Rectal smooth muscle tissue (tissue), 1 donor: Measurements from ENCODE around the gene TANGO2.

Source experiments
- H3K27ac ChIP-seq: one replicate; pipeline ENCODE4 v1.7.0; 2013; ENCODE audit warnings: low read depth, low read length, inconsistent platforms
- H3K27me3 ChIP-seq: one replicate; pipeline ENCODE4 v1.7.0; 2013; ENCODE audit warnings: low read length; ENCODE audit not compliant: control insufficient read depth, insufficient read depth
- H3K36me3 ChIP-seq: one replicate; pipeline ENCODE4 v1.7.0; 2013; ENCODE audit warnings: low read length; ENCODE audit not compliant: control insufficient read depth, insufficient read depth
- H3K4me1 ChIP-seq: one replicate; pipeline ENCODE4 v1.7.0; 2013; ENCODE audit warnings: low read length; ENCODE audit not compliant: control insufficient read depth, insufficient read depth
- H3K4me3 ChIP-seq: one replicate; pipeline ENCODE4 v1.7.0; 2013; ENCODE audit warnings: low read length
- H3K9ac ChIP-seq: one replicate; pipeline ENCODE4 v1.7.0; 2013; ENCODE audit warnings: low read length

TANGO2 gene

DNA sequence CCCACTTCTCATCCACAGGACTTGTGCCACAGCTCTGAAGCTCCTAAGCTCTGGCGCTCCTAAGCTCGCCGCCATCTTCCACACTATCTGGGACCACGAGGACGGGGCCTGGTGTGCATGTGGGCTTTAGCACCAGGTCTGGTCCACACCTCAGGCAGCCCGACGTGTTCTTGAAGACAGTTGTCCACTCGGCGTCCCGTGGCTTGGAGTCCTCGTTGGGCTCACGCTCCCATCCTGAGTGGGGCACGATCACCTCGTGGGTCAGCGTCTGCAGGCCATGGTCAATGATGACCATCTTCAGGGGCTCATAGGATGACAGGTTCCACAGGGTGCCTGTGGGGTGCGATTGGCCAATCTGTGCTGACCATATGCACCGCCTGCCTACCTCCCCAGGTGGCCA lies 42.2 kb upstream of the TANGO2 start:
- H3K36me3 ChIP-seq = peaks cover 7% of the 10 kb centered on the region

DNA sequence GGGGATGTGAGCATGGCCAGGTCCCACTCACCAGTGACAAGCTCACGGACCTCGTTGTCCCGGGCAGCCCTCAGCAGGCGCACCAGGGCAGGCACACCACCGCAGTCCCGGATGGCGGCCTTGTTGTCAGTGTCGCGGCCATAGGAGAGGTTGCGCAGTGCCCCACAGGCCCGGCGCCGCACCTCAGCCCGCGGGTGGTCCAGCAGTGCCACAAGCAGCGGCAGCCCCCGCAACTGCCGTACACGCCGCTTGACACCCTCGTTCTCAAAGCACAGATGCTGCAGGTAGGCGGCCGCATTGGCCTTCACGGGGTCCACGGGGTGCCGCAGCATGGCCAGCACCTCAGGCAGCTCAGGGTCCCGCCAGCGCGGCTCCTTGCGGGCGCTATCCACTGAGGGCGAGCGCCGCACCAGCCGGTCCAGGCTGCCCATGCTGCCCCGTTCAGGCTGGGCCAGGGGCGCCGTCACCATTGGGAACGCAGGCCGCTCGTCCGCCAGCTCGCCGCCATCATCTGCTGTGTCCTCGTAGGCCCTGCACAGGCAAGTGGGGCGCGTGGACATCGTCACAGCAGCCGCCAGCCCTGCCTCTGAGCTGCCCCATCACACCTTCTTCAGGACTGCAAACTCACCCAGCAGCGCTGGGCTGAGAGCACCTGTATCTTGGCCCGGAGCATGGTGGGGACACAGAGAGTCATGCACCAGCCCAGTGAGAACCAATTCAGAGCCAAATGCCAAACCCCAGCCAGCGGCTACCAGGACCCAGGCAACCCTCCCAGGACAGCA lies 41.0 kb upstream of the TANGO2 start:
- Histone ChIP-seq H3K27me3 (no peaks in the 10 kb centered on the region), H3K27ac (no peak overlapping the region), H3K4me3 (no peak overlapping the region), H3K9ac (no peak overlapping the region), H3K36me3 (peaks cover 7% of the 10 kb centered on the region), H3K4me1 (peaks cover 15% of the 10 kb centered on the region)

More for the DNA sequence above, 42.2 kb upstream of the TANGO2 start:
- Histone ChIP-seq H3K27ac (no peak overlapping the region), H3K27me3 (no peaks in the 10 kb centered on the region), H3K9ac (no peak overlapping the region), H3K4me3 (no peak overlapping the region), H3K4me1 (peaks cover 9% of the 10 kb centered on the region)

DNA sequence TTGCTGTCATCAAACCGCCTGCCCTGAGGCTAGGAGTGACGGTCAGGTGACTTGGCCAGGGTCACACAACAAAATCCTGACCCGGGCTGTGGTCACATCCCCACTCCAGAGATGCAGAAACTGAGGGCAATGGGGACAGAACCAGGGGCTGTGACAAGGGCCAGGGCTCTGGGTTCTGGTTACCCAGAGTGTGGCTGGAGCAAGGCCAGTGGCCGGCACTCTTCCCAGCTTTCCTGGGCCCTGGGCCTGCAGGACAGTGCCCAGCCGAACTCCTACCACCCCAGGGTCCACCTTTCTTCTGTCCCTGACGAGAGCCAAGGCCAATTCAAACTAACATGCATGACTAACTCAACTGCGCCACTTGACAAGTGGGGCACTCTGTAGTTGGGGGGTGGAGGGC lies 40.1 kb upstream of the TANGO2 start:
- no peak overlapping the region for H3K27ac ChIP-seq
- no peaks in the 10 kb centered on the region for H3K27me3 ChIP-seq
- H3K36me3 ChIP-seq = peaks cover 7% of the 10 kb centered on the region
- peaks cover 16% of the 10 kb centered on the region for H3K4me1 ChIP-seq
- H3K4me3 ChIP-seq = no peak overlapping the region
- H3K9ac ChIP-seq = no peak overlapping the region

DNA sequence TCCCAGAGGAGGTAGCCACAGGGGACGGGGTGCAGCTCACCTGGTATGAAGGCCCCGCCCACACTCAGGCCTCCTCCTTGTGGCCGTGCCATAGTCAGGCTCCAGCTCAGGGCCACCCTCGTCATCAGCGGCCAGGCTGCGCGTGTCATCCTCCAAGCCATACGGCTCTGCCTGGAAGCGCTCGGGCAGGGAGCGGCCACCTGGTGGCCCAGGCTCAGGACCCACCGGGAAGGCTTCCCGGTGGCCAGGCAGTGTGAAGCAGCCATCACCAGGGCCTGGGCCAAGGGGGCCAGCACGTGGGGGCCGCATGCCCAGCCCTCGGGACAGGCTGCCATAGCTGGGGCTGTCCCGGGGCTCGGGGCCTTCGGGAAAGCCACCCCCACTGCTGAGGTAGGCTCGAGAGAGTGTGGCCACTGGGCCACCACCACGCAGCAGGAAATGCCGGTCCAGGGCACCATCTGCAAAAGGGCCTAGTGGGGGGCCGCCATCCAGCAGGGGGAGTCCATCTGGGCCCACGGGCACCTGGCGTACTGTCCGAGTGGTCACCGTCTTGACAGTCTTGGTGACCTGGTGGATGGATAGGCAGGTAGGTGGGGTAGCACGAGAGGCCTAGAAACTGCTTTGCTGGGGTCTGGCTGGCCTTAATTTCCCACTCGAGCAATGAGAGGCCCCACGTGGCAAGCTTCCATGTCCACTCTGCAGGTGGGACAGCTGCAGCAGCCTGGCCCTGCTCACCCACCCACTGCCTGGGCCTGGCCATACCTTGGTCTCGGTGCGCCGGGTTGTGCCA lies 39.5 kb upstream of the TANGO2 start:
- peaks cover 7% of the 10 kb centered on the region for H3K36me3 ChIP-seq
- H3K4me3 ChIP-seq = no peak overlapping the region
- no peak overlapping the region for H3K9ac ChIP-seq
- H3K27me3 ChIP-seq = no peaks in the 10 kb centered on the region
- peaks cover 22% of the 10 kb centered on the region for H3K4me1 ChIP-seq
- H3K27ac ChIP-seq = no peak overlapping the region

DNA sequence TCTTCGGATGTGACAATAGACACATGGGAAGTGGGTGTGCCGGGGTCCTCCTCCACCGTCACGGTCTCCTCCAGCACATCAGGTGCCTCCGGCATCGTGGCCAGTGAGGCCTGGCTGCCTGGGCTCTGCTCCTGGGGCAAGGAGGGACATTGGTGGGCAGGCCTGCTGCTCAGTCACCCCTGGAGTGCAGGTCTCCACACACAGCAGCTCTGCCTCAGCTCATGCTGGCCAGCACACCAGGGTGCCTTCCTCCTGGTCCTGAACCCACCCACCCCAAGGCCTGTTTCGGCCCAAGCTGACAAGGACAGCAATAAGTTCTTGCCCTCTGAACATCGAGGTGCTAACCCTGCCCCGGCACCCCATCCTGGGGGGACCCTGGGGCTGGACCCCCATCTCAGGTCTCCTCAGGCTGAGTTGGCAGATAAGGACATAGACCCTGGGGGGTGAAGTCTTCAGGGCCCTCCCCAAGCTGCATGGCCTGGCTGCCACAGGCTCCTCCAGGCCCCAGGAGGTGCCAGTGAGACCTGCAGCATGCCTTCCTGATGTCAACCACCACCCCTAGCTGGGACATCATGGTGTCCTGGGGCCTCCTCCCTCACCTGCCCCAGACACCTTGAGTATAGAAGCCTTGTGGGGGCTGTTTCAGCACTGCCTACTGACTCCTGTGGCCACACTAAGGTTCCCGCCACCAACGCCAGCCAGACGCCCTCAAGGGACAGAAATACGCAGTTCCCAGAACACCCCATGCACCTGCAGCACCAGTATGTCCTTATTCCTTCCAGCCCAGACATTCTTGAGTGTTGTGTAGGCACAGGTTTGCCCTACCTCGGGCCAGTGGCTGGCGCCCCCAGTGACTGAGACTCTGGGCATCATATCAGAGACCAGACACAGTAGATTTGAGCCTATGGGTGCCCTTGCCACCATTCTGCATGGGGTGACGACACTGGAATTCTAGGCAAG lies 38.7 kb upstream of the TANGO2 start:
- Histone ChIP-seq H3K4me1 (peaks cover 22% of the 10 kb centered on the region), H3K9ac (no peak overlapping the region), H3K27ac (no peak overlapping the region), H3K4me3 (no peak overlapping the region), H3K36me3 (peaks cover 7% of the 10 kb centered on the region), H3K27me3 (no peaks in the 10 kb centered on the region)

DNA sequence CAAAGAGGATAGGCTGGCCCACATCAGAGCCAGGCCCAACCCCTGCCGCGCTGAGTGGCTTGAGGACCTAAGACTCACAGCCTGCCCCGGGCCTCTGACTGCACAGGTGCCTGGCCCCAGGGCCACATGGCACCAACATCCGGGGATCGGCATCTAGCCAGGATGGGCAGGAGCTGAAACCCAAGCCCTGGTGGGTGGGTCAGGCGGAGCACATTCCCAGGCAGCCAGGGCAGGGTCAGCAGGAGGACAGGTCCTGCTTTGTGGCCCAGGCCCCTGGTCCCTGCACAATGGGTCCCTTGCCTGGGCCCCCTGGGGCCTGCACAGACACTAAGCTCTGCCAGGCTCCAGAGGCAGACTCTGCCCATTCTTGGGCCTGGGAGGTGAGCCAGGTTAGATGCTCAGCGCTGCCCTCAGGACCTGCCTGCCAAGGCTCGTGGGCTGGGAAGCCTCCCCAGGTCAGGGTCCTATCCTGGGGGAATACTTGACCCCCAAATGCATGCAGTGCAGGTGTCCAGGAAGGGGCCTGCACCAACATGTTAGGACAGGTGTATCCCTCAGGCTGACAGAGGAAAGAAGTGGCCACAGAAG lies 37.8 kb upstream of the TANGO2 start:
- Histone ChIP-seq H3K27me3 (no peaks in the 10 kb centered on the region), H3K36me3 (peaks cover 6% of the 10 kb centered on the region), H3K27ac (no peak overlapping the region), H3K4me3 (no peak overlapping the region), H3K4me1 (peaks cover 22% of the 10 kb centered on the region), H3K9ac (no peak overlapping the region)

DNA sequence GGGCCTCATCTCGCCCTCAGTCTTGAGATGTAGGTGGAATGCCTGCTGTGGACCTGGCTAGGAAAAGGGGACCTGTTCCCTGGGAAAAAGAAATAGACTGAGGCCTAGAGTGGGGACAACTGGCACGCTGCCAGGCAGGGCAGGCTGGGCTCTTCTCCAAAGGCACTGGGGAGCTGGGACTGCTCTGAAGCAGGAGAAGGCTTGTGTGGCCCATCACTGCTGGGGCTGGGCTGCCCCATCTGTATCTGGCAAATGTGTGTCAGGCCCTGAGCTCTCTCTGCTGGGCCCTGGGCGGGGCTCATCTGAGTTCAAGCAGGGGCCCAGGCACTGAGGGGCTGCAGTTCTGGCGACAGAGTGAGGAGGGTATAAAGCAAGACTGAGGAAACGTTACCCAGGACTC lies 37.2 kb upstream of the TANGO2 start:
- Histone ChIP-seq H3K27me3 (no peaks in the 10 kb centered on the region), H3K36me3 (no peaks in the 10 kb centered on the region), H3K9ac (no peak overlapping the region), H3K4me1 (peaks cover 22% of the 10 kb centered on the region), H3K4me3 (no peak overlapping the region), H3K27ac (peak overlapping the region; percentile 73)

DNA sequence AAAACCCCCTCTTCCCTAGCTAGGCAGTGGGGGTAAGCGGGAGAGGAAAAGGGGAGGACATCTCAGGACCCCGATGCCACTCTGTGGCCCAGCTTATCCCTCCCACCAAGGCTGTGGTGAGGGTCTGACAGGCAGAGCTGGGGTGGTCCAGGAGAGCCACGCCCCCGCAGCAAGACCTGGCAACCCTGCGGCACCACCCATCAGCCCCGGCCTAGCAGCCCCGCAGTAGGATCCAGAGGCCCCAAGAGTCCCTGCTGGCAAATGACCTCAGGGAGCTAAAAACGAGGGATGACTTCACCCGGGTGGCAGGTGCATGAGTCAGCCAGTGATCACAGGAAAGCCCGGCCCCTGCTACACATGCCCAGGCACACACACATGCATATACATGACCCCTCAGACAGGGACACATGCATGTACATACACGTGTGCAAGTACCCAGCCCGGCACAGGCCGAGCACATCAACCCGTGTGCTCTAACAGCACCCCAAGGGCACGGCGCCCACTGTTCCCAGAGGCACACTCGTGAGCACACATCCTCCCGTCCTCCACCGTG lies 36.6 kb upstream of the TANGO2 start:
- Histone ChIP-seq H3K4me3 (no peak overlapping the region), H3K36me3 (no peaks in the 10 kb centered on the region), H3K4me1 (peaks cover 22% of the 10 kb centered on the region), H3K9ac (no peak overlapping the region), H3K27me3 (no peaks in the 10 kb centered on the region), H3K27ac (peak overlapping the region; percentile 73)

DNA sequence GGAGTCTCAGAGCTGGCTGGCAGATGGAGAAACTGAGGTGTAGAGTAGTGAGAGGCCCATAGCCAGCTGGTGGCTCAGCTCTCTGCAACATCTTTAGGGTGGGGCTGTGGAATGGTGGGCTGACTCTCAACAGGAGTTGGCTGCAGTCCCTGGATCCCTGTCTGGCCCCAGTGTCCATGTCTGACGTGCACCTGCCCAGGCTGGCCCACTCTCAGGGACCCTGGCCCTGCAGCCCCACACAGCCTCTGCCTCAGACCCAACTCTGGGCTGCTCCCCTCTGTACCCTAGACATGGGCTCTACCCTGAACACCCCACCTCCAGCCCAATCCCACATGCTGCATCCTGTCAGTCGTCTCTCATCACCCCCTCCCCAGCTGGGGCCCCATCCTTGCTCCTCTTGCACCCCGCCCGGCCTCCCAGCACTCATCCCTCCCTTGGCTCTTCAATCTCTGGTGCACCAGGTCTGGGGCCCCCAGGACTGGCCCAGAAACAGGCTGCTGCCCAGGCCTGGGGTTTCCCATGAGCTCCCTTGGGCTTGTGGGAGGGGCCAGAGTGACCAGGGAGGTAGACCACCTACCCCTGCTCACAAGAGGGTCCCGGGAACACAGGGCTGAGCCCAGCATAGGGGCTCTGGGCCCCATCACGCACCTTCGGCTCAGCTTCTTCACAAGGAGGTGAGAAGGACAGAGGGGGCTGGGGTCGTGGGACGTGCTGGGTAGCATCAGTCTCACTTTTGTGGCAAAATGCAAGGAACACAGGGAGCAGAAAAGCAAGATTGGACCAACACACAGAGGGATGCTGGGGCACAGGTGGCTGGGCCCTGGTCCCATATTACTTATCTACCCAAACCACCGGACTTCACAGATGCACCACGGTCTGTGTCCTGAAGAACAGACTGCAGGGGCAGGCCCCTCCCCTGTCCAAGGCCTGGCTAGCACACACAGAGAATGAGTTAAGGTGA lies 35.8 kb upstream of the TANGO2 start:
- Histone ChIP-seq H3K36me3 (no peaks in the 10 kb centered on the region), H3K4me3 (peak overlapping the region; percentile 12), H3K9ac (peak overlapping the region; percentile 6), H3K4me1 (peaks cover 22% of the 10 kb centered on the region), H3K27me3 (no peaks in the 10 kb centered on the region), H3K27ac (peak overlapping the region; percentile 29)

DNA sequence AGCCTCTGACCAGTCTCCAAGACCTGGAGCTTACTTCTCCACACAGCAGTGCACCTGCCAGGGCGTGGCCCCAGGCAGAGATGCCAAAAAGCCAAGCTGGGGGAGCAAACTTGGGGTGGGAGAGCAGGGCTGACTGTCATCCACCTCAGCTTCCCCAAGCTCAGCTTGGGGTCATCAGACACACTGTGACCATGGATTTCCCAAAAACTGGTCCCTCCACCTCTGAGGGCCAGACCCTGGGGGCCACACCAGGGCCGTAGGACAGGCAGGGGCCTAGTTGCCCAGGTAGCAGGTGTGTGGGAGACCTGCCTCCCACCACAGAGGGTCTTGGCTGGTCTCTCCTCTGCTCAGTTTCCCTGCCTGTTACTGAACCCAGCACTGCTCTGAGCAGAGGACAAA lies 34.9 kb upstream of the TANGO2 start:
- no peak overlapping the region for H3K9ac ChIP-seq
- H3K27me3 ChIP-seq = no peaks in the 10 kb centered on the region
- peaks cover 22% of the 10 kb centered on the region for H3K4me1 ChIP-seq
- peak overlapping the region; percentile 76 for H3K4me3 ChIP-seq
- H3K36me3 ChIP-seq = no peaks in the 10 kb centered on the region
- H3K27ac ChIP-seq = peak overlapping the region; percentile 72
